GM18517 (cell line): ENCODE results near the gene CRKL.
A peak's percentile ranks its signal among the peaks of the same experiment; 100 is the strongest.

Experiments used
- ATAC-seq: cut with Tn5 transposase; IDR thresholded peaks from one replicate; pipeline ENCODE4 v1.9.1; 2021; ENCODE audit warnings: mild to moderate bottlenecking, moderate library complexity; ENCODE audit not compliant: unreplicated experiment

The CRKL gene

DNA sequence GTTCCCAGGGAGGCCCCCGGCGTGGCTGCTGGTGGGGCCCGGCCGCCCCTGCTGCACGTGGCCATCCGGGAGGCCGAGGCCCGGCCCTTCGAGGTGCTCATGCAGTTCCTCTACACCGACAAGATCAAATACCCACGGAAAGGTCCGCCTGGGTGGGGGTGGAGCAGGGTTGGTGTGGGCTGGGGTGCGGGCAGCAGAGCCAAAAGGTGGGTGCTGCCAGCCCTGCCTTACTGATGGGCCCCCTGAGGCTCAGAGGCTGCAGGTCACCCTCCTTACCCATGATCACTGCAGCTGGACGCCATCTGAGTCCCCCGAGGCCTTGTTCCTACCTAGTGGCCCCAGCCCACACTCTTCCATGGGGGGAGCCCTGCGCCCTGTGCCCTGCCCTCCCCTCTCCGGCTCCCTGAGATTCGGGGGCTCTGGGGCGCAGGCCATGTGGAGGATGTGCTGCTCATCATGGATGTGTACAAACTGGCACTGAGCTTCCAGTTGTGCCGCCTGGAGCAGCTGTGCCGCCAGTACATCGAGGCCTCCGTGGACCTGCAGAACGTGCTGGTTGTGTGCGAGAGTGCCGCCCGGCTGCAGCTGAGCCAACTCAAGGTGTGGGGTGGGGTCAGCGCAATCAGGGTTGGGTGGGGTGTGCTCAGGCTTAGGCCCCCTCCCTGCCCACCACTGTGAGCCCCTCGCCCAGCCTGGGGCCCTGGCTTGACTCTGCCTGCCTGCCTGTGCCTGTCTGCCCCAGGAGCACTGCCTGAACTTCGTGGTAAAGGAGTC is 77.1 kb downstream of the CRKL start:
- ATAC-seq: no peak

DNA sequence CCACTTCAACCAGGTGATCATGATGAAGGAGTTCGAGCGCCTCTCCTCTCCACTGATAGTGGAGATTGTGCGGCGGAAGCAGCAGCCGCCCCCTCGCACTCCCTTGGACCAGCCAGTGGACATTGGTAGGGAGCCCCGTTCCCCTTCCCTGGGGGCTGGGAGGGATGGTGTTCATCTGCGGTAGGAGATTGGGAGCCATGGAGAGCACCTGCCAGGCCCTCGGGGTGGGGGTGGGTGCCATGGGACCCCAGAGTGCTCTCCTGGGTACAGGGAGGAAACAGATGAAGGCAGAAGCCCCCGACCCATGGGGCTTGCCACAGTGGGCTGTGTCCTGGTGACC is 77.7 kb downstream of the CRKL start:
- ATAC-seq: no peak

DNA sequence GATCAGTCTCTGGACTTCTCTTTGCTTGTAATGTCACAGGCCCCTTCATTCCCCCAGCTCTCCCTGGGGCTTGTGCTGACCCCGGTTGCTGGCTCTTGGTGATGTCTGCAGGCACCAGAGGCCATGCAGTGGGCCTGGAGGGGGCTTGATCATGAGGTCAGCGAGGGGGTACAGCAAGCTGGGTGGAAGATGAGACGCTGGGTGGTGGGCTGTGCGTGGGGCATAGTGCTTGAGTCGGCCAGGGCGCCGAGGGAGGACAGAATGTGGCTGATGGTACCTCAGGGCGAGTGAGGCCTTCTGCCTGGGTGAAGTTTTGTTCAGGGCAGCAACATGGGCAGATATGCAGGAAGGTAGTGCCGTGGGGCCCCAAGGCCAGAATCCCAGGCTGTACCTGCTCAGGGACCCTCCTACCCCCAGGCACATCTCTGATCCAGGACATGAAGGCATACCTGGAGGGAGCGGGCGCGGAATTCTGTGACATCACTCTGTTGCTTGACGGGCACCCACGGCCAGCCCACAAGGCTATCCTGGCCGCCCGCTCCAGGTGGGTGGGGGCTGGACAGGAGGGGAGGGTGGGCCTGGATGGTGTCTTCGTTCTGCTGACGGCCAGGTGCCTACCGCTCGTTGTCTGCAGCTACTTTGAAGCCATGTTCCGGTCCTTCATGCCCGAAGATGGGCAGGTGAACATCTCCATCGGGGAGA is 78.3 kb downstream of the CRKL start:
- no peak for ATAC-seq

DNA sequence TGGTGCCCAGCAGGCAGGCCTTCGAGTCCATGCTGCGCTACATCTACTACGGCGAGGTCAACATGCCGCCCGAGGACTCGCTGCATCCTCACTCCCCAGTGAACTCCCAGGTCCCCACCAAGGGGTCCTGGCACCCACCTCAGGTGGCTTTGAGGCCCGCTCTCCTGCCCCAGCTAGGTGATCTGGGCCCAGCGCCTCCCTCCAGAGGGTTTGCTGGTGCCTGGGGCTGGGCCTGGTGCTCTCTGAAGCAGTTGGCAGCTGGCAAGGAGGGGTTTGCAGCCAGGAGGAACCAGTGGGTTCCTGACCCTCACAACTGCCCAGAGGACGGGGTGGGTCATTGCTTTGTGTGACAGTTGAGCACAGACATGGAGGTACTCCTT is 78.8 kb downstream of the CRKL start:
- ATAC-seq: no peak

DNA sequence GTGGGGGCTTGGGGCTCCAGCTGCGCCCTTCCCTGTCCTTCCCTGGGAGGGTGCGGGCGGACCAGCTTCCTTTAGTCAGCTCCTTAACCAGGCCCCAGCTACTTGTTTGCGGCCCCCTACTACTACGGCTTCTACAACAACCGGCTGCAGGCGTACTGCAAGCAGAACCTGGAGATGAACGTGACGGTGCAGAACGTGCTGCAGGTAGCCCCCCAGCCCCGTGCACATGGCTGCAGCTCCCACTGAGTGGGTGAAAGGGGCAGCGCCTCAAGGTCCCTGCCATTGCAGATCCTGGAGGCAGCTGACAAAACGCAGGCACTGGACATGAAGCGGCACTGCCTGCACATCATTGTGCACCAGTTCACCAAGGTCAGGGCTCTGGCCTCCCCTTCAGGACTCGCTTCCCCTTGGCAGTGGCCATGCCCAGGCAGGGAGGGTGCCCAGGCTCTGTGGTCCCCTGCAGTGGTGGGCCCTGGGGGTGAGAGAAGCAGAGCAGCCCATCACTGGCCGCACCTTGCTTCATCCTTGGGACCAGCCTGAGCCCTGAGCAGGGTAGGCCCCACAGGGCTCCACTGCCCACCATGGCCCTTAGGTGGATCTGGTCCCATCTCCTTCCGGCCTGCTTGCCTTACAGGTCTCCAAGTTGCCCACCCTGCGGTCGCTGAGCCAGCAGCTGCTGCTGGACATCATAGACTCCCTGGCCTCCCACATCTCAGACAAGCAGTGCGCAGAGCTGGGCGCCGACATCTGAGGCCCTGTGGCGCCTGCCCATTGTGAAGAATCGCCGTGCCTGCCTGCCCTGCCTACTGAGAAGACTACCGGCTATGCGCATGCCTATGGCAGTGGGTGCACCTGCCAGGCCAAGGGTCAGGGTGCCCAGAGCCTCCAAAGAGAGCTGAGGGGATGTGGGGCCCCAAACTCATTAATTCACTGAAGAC is 79.7 kb downstream of the CRKL start:
- ATAC-seq: no peak

DNA sequence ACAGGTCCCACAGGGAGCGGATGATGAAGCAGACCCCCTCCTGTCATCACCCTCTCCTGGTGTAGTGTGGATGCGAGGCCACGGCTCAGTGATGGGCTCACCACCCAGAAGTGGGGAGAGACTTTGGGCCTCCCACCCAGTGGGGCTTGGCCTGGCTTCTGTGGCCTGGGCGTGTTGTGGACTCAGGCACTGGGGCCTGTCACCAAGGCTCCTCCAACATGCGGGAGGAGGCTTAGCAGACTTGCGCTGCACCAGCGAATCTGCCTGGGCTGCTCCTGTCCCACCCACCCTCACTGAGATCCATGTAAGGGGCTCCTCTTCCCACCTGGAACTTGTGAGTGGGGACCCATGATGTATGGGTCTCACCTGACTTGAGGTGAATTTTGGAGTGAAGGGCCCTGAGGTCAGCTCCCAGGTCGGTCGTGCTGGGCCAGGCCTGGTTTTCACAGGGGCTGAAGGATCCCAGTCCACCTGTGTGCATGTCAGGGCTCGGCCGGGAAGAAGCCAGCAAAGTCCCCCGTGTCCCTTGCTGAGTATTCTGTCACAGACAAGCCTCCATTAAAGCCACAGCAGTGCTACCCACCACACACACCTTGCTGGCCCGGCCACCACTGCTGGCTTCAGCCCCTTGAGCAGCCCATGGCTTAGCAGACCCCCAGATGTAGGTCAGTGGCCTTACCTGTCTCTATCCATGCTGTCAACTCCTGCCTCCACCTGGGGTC is 80.5 kb downstream of the CRKL start:
- ATAC-seq: no peak

DNA sequence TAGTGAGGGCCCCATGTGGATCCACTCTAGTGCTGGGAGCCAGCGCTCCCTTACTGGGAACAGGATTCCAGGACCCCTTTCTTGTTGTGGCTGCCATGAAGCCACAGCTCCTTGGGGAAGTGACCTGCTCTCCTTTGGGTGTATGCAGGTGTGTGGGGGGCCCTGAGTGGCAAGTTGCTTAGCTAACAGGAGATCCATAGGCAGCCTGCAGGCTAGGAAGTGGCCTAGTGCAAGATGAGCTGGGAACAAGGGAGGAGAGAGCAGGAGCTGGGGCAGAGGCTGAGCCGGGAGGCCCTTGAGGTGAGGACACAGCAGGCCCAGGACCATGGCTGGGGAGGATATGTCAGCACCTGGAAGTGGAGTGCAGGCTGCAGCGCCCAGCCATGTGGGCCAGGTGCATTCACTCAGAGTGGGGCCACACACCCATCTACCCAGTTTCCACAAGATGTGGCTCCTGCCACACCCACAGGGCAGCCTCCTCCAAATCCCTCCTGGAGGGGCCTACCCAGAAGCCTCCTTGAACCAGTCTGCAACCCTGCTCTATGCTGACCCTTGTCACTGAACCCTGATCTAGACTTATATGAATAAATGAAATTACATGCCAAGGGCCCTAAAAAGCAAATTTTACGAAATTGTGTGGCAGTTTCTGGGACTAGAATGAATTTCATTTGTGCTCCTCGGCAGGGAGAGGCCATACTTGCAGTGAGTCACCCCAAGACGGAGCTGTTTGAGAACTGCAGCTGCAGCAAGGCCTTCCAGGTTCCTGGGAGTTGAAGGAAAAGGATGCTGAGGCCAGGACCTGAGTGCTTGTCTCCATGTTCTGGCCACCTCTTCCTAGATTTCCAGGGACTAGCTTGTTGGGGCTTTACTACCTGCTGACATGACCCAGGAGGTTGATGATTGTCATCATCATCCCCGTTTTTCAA is 81.5 kb downstream of the CRKL start:
- no peak for ATAC-seq

DNA sequence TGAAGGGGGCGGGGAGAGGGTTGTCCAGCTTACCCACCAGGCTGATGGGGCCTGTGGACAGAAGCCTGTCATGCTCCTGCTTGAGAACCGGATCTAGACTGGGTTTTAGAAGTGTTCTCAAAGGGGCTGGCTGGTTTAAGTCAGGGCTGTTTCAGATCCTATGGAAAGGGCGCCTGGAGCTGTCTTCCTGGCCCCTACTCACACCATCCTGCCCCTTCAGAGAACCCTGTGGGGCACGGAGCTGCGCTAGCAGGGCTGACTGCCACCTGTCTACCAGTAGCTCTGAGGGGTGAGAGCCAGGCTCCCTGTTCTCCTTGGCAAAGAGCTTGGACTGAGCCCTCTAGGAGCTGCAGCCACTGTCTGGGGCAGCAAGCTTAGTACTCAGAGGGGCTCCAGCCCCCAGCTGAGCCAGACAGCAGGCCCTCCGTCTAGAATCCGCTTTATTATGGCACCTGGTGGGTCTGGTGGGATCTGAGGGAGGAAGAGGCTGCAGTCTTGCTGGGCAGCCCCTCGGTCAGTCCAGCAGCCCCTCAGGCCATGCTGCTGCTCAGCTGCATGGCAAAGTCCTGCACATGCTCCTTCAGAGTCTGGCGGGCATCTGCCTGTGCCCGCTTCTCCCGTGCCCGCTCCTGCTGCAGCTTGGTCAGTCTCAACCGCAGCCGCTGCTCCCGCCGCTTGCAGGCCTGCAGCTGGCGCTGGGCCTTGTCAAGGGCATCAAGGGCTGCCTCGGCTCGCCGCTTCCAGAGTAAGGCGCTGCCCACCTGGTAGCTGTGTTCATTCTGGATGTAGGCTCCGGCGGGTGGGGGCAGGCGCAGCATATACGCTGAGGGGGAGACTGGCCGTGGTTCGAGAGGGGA is 82.4 kb downstream of the CRKL start:
- no peak for ATAC-seq

DNA sequence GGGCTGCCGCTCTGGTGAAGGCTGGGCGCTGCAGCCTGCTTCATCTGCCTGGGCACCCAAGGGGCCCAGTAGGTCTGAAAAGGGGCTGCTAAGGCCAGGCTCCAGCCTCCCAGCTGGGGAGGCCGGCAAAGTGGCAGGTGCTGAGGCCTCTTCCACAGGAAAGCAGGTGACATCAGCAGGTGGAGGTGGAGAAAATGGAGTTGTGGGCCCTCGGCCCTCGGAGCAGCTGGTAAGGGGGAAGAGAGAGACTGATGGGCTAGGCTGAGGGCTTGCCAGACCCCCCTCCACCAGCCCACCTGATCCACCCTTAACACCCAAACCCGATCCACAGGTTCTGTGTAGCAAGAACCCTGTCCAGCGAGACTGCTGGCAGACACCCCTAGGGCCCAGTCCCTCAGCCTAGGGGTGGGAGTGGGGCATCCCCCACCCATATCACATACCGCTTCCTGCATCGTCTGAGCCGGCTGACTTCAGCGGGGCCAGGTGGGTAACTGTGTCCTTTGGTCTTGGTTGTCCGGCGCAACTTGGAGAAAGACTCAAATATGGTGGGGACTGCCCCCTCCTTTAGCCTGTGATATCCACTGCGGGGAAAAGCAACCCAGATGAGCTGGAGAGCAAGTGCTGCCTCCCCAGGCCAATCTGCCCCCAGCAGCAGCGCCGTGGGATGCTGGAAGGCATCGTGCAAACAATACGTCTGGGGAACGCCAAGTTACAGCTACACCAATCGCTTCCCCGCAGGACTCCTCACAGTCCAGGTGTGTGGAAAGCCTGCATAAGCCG is 83.2 kb downstream of the CRKL start:
- no peak for ATAC-seq

DNA sequence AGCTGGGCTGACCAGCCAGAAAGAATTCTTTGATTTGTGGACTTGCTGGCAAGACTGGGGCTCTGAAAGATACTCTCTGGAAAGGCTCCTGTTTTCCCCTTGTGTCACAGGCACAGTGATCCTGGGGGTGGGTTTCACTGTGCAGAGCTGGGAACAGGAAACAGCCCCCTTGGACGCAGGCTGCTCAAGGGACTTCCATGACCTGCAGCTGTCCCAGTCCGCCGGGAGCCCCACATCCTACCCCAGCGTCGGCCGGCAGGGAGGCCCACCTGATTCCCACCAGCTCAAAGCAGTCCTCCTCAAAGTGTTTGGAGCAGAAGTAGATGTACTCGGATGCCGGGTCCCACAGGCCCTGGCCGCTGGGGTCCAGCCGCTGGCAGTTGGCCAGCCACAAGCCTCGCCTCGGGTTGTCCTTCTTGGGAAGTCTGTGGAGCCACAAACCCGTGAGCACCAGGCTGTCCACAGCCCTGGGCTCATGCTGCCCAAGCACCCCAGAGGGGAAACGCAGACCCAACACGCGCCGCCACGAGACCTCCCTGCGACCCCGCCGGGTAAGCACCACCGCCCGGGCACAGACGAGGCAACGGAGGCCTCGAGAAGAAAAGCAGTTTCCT is 83.9 kb downstream of the CRKL start:
- no peak for ATAC-seq

DNA sequence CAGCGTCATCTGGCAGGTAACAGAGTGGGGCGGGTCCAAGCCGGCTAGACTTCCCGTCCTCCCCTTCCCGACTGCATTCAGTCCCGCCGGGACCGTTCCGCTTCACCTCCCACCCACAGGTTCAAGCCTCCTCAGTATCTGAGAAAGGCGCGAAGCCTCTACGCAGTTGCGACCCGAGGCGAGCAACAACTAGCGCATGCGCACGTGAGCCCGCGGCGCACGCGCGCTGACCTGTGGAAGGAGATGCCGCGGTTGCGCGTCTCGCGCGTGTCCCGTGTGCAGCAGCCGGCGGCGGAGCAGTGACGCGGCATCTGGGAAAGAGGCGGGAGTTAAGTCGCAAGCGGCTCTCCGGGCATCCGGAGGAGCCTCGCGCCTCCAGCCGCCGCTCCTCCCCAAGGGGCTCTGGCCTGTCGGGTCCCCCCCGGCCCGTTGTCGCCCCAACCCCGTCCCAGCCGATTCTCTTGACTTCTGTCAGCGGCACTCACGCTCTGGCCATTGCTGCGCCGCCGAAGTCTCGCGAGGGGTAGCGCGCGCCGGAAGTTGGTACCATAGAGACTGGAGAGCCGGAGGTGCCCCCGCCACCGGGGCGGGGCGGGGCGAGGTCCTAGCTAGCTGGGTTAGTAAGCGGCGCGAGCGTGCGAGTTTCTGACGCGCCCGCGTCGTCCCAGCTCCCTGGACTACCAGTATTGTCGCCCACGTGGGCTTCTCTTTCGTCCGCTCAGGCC is 84.6 kb downstream of the CRKL start, which contains the start of gene THAP7:
Gene THAP7, minus strand, starts transcription at position 518 of the 725 bp plus-strand sequence. Its CDS starts 207 bp downstream, at position 311.
- peak; percentile 75 for ATAC-seq
